Occipital lobe (tissue), 2 donors: ENCODE data around the gene XPR1. TPM values are rescaled to one million over a fixed set of nuclear protein-coding genes. Genes with fewer than 3 reads are reported as not detected.

Source experiments
- DNase-seq: peaks from one replicate; lab custom pipeline; 2025; lab: John Stamatoyannopoulos, UW
- total RNA-seq: library from RNA; depleted of rRNA; stranded (reverse); fragments of >200 nt; gene quantifications from one replicate; pipeline ENCODE4 v1.2.3, GENCODE V29; 2014

XPR1 gene
- total RNA-seq, 1 donor from 2014 or later: 370 TPM

GRCh38 chr1:180915426-180915965 is 283.7 kb downstream of the XPR1 start:
- no peak for DNase-seq

DNA sequence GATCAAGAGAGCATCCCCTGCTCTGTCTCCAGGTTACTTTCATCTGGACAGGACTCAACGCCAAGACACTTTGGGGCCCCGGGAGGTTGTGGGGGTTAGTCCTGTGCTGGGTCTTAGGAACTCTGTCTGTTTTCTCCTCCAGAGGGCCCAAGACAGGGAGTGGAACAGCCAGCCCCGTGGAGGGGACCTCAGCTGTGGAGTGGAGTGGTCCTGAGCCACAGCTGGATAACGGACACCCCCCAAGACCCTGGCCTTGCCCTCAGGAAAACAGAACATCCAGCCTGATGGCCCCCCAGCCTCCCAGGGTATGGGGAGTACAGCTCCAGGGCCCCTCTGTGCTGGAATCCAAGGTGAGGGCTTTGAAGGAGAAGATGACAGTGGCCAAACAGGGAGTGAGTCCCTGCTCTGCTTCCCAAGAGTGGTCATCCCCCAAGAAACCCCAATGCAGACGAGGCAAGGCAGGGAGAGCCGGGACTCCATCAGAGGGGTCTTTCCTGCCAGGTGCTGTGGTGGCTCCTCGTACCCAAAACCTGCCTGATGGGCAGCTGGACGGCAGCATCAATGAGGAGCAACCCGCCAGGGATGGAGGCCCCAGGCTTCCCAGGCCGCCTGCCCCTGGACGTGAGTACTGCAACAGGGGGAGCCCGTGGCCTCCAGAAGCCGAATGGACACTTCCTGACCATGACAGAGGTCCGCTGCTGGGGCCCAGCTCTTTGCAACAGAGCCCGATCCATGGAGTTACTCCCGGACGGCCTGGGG is 284.4 kb downstream of the XPR1 start:
- no peak for DNase-seq

DNA sequence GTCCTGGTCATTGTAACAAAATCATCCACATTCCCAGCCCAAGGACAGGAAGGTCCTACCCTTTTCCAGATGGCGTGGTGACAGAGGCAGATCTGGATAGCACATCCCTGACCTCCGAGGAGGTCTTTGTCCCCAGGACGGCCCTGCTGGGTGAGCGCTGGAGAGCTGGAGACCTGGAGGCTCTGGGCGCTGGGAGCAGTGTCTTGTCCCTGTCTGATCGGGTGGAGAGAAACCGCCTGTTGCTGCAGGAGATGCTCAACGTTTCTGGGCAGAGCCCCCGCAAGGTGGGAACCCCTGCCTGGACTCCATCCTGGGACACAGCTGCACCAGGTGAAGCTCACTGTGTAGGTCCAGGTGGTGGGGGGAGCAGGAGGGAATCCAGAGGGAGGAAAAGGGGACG is 284.9 kb downstream of the XPR1 start:
- no peak for DNase-seq

- no peak for DNase-seq
Observed at GRCh38 chr1:180917306-180918065, 285.7 kb downstream of the XPR1 start.

DNA sequence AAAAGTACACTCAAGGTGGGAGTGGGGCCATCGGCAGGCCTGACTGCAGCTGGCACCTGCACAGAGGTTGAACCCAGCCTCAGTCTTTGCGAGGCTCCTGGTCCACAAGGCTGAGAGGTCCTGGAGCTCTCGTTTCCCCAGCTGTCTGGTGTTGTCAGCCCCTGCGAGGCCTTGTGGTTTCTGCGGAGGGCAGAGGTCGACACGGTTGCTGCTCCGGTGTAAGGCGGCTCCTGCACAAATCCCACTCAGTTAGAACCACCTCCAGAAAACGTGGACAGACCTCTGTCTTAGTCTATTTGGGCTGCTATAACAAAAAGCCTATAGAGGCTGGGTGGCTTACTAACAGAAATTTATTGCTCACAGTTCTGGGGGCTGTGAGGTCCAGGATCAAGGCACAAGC is 286.7 kb downstream of the XPR1 start:
- no peak for DNase-seq

GRCh38 chr1:180919183-180919700 is 287.4 kb downstream of the XPR1 start:
- no peak for DNase-seq

GRCh38 chr1:180920193-180920592 is 288.4 kb downstream of the XPR1 start:
- no peak for DNase-seq

- DNase-seq: no peak
Observed at GRCh38 chr1:180920702-180921101, 288.9 kb downstream of the XPR1 start.

DNA sequence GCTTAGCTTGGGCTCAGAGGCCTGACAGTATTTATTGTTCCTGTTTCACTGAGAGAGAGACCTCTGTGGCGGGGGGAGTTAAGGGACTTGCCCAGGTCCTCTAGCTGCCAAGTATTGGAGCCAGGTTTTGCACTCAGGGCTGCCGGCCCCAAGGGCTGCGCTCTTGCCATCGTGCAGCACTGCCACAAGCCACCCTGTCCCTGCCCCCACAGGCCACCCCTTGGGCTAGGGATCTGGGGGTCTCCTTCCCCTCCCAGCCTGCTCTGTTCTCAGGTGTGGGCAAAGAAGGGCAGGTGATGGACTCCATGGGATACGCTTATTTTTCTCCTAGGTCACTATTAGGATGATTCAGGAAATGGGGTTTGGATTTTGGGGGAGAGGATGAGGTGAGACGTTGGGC is 289.6 kb downstream of the XPR1 start:
- no peak for DNase-seq

- DNase-seq: no peak
Observed at GRCh38 chr1:180921891-180922630, 290.2 kb downstream of the XPR1 start.

GRCh38 chr1:180922631-180923015 is 290.8 kb downstream of the XPR1 start:
- no peak for DNase-seq

DNA sequence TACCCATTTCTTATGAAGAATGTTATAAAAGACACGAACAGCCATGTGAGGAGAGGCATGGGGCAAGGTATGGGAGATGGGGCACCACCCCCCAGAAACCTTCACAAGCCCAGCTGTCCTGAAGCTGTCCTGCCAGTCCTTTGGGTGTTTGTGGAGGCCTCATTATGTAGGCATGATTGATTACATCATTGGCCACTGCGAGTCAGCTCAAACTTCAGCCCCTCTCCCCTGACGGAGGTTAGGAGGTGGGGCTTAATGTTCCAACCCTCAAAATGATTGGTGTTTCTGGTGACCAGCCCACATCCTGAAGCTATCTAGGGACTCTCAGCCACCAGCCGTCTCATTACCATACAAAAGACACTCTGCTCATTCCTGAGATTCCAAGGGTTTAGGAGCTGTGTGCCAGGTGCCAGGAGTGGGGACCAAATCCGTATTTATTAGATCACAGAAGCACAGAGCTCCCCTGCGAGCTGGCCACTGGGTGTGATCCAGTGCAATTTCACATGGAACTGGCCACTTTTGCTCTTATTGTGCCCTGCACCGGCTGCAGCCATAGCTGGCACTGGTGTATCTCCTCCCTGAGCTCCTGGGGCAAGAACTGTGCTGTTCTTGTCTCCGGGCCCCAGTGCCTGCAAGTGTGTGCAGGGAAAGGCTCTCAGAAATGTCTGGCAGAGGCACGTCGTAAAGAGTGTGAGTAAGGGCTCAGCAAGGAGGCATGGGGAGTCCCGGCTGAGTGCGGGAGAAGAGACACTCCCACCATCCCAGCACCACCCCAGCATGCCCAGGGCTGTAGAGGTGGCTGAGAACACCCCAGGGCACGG is 291.4 kb downstream of the XPR1 start:
- no peak for DNase-seq

- no peak for DNase-seq
Observed at GRCh38 chr1:180923887-180924286, 292.1 kb downstream of the XPR1 start.

- no peak for DNase-seq
Observed at GRCh38 chr1:180924939-180925338, 293.1 kb downstream of the XPR1 start.

DNA sequence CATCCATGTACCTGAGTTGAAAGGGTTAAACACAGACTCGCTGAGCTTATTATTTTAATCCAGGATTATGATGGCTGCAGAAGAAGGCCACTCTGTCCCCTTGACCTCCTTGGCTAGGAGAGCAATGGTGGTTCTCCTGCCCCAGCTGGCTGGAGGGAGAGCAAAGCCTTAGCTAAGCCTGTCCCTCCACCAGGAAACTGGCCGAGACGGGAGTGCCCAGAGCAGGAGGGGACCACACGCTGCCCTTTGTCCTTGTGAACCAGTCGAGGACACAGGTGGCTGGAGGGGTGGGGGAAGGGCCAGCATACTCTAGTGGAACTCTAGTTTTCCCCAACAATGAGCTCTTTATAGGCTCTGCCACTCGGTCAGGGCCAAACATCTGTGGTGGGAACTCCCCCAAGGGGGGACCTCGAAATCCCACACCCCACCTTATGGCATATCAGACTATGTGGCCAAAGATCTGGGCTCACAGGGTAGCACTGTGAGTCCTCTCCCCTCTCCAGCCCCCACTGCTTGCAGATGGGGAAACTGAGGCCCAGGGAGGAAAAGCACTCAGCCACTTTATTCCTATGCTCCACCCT is 293.7 kb downstream of the XPR1 start:
- peak; percentile 49 for DNase-seq

DNA sequence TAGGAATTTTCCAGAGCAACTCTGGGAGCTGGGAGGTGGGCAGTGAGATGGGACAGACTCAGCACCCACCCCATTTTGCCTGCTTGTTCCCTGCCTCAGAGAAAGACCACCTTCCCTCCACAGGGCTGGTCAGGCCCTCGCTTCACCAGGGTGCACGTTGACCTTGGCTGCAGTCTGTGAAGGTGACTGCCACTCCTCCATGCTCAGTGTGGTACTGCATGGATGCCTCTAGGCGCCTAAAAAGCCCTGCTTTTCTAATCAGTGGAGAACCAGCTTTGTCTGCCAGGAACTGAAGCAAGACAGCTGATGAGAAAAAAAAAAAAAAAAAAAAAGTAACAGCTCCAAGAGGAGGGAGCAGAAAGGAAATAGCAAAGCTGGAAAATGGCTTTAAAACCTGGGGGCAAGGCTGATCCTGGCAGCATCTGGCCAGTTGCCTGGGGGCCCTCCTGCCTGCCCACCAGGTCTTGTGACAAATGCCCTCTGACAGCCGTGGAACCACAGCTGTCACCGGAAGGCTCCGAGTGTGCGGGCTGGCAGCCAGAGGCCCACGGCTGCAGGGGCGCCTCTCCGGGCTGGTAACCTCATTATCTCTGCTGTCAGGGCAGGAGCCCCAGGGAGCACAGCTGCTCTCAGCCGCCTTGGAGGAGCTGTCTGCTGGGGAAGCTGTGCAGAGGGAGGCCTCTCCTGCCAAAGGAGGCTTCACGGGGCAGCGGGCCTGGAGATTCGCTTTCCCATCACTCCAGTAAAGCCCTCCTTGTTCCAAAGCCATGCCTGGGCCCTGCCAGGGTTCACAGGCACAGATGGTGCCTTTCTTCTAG is 294.6 kb downstream of the XPR1 start:
- peak; percentile 55 for DNase-seq

DNA sequence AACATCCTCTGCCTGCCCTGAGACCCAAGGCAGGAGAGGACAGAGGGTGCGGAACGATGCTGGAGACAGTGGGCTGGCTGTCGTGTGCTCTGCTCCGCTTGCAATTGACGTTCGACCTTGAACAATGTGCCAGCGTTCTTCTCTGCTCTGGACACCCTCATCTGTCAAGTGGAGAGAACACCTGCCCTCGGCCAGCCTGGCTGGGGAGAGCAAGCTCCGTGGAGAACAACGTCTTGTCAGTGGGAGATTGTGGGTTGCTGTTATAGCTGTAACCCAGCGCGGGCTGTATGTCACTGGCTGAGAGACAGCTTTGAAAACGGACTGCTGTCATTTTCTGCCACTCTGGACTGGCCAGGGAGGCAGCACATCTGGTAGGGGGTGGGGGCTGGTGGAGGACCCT is 295.5 kb downstream of the XPR1 start:
- DNase-seq: peak; percentile 55

GRCh38 chr1:180927841-180928240 is 296.0 kb downstream of the XPR1 start:
- DNase-seq: no peak

- no peak for DNase-seq
Observed at GRCh38 chr1:180928331-180929230, 296.8 kb downstream of the XPR1 start.
